NCI-H2081 treated with DMSO at 0.1 percent for 48 hours (cell line): Measurements from ENCODE around the gene PLA2G4A.
"Not testable (repeated sequence)": the region's sequence is repeated elsewhere in the genome, so short reads cannot be mapped to it uniquely, and the experiment has no call there.

Experiments
- DNase-seq: peaks from one replicate; lab custom pipeline; 2025; lab: John Stamatoyannopoulos, UW

PLA2G4A gene

DNA sequence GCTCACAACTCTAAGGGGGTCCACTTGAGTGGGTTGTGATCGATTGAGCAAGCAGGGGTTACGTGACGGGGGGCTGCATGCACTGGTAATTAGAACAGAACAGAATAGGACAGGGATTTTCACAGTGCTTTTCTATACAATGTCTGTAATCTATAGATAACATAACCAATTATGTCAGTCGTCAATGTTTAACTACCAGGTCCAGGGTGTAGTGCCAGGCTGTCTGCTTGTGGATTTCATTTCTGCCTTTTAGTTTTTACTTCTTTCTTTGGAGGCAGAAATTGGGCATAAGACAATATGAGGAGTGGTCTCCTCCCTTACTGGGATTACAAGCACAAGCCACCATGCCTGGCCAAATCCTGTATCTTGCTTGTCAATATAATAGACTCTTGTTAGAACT is 94.1 kb downstream of the PLA2G4A start:
- not testable (repeated sequence) for DNase-seq

DNA sequence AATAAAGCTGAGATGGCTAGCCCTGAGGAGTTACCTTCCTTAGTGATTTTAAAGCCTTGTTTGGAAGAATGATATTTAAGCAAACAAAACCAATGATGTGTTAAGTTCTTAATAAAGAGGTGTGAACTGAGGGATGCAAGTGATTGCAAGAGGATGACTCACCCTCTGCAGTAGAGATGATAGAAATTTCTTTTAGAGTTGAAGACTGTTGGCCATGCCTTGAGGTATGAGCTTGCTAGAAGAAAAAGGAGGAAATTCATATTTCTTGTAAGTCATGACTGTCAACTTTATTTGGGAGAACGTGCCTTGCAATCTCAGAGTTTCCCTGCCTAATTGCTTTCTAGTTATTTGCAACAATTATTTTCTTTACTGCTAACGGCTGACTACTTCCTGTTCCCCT is 94.7 kb downstream of the PLA2G4A start:
- no peak for DNase-seq

DNA sequence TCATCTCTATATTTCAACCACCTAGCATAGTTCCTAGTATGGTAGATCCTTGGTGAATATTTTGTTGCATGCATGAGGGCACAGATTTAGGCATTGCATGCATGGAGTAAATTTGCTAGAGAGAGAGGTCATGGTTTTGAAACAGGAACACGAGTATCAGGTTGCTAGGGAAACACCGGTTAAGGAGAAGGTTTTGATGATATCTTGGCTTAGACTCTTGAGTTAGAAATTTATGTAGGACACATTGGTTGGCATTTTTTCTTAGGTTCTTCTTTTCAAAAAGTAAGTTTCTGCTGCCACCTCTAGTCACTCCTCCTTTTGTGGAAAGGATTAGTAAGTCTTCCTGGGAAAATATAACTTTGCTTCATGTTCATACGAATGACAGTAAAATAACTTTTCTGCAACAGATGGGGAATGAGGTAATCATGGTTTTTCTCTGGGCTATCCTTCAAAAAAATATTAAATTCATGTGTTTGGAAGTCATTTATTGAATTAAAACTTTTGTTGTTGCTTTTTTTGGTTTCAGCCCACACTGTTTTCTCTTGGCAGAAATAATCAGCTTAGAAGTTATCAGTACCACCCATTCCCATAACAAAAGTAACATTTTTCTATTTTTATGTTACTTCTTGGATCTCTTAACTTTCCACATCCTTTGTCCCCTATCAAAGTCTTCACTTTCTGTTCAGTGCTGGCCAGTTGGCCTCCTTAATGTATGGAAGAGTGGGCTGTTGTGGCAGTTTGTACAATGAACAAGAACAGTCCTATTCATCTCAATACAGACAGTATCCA is 97.3 kb downstream of the PLA2G4A start:
- no peak for DNase-seq

DNA sequence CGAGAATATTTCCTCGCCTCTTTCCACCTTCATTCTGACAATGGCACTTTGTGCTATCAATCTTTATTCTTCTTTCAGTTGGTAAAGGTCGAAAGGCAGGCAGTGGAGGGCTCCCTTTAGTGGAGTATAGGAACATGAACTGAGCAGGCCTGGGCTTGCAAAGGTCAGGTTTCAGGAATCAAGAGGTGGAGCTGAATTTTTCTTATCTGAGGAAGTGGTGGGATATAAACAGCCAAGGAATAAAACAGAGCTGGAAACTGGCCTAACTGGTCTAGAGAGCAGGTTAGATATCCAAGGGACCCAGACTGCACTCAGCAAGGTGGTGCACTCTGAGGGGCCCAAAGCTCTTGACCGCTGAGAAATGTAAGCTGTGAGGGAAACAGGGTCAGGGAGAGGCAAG is 99.1 kb downstream of the PLA2G4A start:
- no peak for DNase-seq

DNA sequence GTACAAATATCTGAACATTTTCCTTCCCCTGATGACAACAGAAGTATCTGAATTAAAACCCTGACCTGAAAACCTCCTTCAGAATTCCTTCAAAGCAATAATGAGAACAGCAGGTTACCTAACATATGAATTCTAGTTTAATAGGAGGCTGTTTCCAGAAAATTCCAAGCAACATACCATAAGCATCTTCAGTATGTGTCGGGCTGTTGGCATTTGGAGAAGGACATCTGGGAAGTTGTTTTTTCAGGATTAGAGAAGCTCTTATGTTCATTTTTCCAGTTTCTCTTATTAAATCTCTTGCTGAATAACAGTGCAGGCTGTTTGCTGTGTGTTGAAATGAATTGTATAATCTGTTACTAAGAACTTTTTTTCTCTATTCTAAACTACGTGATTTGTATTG is 101.5 kb downstream of the PLA2G4A start:
- DNase-seq: no peak

DNA sequence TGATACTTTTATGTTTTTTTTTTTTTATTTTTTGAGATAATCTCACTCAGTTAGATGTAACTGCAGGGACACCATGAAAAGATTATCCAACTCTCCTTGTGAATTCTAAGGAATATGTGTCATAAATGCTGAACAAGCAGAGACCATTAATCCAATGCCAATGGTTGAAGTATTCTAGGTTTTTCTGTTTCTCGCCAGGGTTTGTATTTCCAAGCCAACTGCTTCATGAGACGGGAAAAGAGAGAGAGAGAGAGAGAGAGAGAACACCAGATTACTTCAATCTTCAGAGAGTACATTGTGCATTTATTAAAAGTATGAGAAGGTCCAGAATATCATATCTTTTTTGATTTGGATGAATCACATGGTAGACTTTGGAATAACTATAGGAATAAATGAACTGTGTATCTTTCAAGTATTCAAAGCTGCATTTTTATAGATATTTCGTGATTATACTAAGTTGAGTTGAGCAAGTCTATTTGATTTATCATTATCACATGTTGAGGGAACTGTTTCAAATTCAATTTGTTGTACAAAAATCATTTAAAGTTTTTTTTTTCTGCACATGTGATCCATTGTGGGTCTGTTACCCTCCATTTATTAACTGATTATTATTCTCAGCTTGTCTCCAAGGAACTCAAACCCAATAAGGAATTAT is 108.4 kb downstream of the PLA2G4A start:
- DNase-seq: no peak

DNA sequence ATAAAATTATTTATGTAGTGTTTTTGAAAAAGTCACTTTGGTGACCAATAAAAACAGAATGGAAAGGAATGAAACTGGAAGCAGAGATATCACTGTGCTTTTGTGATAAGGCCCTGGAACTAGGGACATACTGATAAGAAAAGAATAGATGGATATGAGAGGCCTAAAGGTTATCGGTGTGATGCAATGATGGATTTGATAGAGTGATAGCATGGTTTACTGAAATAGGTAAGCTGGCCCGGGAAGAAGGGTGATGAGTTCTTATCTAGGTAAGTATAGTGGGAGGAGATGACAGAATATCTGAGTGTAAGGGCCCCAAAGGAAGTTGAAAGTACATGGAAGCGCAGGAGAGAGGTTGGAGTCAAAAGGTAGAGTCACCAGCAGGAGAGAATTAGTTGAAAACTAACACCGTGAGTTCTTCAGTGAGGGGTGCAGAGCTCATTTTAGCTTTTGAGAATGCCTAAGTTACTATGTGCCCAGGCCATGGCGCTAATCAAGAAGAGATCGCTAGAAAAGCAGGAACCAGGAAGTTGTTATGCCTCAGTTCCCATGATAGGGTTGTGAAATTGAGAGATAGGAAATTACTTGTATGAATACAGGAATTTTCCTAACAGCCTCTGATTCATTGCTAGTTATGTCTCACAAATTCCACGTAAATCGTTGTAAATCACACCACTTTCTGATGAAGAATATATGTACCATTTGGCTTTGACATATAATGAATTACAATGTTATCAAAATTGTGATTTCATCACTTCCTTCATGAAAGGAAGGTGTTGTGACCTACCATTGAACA is 115.3 kb downstream of the PLA2G4A start:
- no peak for DNase-seq

DNA sequence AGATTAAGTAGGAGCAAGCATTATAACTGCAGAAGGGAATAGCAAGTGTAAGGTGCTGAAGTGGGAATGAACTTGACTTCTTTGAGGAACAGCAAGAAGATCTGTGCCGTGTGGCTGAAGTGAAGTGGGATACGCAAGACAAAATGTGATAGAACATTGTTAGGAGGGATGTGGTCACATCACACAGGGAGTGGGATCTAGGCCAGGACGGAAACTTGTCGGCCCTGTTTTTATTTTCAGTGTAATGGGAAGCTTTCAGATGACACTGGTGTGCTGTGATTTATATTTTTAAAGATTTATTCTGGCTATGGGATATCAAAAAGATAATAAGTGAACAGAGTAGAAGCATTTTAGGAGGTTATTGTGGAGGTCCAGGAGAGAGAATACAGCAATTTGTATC is 116.4 kb downstream of the PLA2G4A start:
- DNase-seq: no peak

DNA sequence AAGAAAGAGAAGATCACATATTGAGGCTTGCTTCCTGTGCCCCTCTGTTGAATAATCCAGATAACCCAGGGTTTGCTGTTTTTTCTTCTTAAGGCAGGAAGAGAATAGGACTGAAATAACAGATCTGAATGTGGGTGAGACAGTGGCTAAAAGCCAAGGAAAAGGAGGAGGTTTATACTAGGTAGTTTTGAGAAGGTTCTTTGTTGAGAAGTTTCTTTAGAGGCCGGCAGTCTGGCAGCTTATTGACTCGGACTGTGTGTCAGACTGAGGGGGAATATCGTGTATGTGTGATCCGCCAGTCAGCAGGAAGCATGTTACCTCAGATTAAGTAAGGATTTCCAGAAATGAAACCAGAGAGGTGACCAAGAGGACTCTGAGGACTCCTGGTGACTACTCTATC is 119.8 kb downstream of the PLA2G4A start:
- no peak for DNase-seq

DNA sequence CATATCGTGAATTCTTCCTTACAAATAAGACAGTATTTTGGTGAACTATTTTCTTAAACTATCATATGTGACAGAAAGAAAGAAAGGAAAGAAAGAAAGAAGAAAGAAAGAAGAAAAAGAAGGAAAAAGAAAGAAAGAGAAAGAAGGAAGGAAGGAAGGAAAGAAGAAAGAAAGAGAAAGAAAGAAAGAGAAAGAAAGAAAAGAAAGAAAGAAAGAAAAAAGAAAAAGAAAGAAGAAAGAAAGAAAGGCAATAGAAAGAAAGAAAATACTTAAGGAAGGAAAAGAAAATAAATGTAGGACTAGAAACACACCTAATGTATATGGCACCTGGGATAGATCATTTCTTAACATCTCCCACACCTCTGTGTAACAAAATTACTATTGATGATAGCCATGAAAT is 120.4 kb downstream of the PLA2G4A start:
- no peak for DNase-seq

DNA sequence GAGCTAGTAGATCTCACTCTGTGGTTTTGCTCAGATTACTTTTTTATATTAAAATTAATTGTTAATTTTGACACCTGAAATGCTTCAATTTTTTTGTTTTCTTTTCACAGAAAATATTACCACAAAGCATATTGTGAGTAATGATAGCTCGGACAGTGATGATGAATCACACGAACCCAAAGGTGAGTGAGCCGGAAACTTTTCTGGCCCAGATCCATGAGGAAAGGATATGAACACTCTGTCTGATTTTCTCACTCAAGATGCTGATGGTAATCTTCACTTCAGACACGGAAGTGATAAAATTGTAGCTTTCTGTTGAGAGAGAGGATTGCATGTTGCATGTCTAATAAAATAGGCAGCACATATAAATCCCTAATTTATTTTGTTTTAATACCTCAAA is 121.8 kb downstream of the PLA2G4A start:
- no peak for DNase-seq

DNA sequence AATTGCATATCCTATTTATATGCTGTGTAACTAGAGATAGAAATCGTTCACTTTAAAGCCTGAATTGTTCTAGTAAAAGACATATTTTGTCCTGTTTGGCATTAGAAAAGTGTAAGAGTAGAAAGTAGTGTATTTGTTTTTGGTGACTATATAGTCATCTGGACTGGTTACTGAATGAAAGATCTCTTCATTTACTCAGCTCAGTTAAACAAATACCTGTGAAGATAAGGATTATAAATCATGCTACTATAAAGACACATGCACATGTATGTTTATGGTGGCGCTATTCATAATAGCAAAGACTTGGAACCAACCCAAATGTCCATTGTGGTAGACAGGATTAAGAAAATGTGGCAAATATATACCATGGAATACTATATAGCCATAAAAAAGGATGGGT is 125.1 kb downstream of the PLA2G4A start:
- no peak for DNase-seq

DNA sequence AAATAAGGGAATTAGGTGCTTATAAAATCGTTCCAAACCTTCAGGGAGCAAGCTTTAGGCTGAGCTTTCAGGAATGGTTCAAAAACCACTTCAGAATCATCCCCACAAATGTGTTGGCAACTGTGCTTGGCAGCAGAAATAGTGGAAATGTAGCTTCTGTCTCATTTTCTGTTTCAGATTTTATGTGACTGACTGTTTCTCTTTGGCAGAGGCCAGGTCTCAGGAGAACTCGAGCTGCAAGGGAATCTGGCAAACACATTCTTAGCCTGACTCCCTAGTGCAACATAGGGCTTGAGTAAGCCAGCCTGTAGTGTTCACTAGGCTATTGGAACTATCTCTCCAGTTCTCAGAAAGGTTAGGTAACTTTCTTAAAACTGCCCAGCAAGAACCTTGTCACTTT is 128.6 kb downstream of the PLA2G4A start:
- no peak for DNase-seq

DNA sequence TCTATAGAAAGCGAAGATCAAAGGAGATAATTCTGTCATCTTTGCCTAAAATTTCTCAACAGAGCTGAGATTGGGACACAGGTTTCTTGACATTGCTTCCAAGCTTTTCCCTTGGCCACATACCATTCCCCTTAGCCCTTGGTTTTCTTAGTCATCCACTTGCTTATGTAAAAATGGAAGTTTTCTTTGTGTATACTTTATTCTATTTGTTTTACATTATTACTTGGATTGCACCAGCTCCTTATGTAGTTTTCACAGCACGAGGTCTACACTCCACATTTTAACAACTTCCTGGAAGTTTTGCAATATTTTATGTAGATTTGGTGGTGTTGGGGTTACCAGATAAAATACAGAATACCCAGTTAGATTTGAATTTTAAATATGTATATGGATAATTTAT is 129.8 kb downstream of the PLA2G4A start:
- no peak for DNase-seq

DNA sequence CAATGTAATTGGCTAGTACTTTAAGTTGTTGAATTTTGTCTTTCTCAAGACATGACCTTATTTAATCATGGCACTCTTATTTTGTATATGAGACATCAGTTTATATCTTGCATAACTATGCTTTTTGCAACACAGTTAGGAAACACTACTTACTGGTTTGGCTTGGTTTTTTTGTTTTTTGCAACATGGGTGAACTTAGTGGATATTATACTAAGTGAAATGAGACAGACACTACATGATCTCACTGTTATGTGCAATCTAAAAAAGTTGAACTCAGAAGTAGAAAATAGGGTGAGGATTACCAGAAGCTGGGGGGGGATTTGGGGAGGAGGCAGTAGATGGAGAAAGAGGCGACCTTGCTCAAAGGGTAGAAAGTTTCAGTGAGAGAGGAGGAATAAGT is 132.1 kb downstream of the PLA2G4A start:
- no peak for DNase-seq

DNA sequence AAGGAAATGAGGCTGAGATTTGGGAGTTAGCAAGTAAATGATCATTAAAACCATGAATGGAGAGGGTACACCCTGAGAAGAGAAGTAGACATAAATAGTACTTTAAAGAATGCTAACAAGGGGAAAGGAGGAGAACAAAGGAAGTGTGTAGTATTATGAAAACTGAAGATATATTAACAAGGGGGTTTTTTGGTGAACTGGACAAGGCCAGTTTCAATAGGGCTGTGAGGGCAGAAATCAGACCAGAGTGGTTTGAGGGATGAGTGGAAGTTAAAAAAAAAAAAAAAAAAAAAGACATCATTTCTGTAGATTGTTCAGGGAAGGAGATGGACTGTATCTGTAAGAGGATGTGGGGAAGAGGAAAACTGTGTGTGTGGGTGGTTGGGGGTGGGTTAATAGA is 137.1 kb downstream of the PLA2G4A start:
- DNase-seq: no peak

DNA sequence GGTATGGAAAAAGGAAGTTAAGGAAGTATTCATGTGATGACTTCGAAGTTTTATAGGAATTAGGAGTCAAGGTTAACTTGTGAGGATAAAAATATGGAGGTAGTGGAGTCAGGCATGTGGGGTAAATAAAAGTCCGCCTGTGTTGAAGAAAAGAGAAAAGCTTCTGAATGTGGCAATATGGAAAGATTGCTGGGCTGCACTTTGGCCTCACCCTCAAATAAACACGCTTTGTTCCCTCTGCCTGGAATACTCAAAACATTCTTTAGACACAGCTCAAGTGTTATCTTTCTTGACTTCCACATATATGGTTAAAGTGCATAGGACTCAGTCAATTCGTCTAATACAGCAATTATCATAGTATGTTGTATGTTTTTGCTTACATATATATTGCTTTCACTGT is 137.7 kb downstream of the PLA2G4A start:
- no peak for DNase-seq

DNA sequence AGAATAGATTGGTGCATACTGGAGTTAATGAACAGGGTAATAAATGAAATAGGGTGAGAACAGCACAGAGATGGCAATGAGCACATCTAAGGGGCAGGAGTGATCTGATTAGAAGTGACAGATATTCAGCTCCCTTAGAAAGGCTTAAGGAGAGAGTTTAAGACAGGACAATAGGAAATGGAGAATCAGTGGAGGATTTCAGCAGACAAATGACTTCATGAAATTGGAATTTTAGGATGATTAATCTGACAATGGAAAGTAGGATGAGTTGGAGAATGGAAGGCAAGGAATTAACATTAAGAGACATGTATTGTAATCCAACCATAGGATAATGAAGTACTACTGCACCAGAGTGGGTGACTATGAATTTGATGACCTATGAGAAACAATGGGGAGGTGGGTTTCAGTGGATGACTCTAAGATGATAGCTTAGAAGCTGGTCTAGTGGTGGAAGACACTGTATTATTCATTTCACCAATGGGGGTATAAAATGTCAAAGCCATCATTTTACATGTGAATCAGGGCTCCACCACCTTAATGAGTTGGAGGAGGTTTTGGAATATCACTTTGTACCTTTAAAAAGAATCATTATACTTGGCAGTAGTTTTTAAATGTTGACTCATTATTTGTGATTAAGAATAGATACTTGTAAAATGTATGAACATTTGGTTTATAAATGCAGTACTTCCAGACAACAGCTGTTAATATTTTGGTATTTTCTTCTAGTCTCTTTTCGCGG is 139.1 kb downstream of the PLA2G4A start:
- DNase-seq: no peak

DNA sequence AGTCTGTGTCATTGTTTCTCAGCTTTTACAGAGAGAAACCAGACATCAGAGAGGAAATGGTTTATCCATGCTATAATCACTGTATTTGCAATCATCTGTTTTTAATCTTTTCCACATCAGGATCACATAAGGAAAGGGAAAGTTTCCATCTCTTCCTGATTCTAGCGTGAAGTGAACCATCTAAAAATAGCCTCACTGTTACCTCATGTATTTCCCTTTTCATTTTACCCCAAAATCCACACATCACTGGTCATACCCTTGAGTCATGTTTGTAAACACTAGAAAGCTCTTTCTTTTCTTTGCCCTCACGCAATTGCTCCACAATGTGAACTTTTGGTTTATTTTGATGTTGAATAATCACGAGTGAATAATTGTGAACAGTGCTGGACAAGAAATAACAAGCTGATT is 146.0 kb downstream of the PLA2G4A start:
- no peak for DNase-seq

DNA sequence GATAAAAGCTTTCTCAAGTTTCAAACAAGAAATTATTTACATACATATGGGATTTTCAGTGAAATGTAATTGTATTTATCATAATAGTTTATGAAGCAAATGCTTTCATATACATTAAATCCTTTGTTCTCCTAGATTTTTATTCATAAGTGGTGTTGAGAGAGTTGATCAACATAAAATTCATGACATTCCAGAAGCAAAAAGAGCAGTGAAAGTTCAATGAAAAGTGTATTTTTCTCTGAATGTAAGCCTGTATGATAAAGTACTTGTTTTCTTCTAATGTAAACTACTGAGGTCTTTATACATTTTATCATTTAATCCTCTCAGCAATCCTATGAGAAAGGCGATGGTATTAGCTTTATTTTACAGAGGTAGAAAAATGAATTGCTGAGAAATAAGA is 146.5 kb downstream of the PLA2G4A start:
- no peak for DNase-seq

DNA sequence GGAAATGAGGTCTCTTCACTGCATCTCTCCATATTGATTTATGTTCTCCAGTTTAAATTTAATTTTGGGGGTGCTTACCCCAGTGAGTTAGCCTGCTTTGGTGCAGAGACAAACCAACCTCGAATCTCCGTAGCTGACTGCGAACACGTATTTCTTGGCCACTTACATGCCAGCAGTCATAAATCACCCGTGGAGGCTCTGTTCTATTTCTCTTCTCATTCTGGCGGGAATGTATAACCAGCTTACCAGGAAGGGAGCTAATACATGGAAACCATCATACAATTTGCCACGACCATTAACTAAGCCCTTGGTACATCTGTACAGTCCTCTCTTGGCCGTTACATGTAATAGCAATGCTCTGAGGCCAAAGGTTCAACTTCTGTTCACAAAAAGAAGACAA is 148.0 kb downstream of the PLA2G4A start:
- no peak for DNase-seq

DNA sequence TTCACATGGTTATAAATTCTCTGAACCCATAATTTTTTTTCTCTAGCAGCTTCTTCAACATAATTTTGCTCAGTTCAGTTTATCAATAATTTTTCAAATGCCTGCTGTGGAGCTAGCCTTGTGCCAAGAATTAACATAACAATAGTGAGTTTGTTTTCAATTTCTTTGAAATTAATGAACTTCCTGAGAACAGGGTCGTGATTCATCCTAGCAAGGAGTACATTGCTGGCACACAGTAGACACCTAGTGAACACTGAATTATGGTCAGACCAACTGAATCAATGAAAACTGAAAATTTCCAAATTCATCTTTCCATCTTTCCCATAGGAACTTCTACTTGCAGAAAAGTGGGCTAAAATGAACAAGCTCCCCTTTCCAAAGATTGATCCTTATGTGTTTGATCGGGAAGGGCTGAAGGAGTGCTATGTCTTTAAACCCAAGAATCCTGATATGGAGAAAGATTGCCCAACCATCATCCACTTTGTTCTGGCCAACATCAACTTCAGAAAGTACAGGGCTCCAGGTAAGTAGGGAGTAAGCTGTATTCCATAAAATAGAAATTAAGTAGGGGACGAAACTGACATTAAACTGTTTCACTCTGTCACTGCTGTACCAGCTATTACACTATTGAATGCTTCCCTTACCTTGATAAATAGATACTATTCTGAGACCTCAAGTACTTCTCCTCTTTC is 148.7 kb downstream of the PLA2G4A start:
- no peak for DNase-seq
